Suppressor macrophage treated with lipopolysaccharide for 4 hours (primary cell): ENCODE results near the gene ALPP.
"Not testable (repeated sequence)": the region's sequence is repeated elsewhere in the genome, so short reads cannot be mapped to it uniquely, and the experiment has no call there.

Experiments used
- DNase-seq: peaks from one replicate; pipeline ENCODE4 v3.0.0-alpha.2; 2020

ALPP gene

GRCh38 chr2:232382331-232383225 lies 4.0 kb downstream of the ALPP start:
- no peak for DNase-seq

- no peak for DNase-seq
These were observed 5.9 kb downstream of the ALPP start for GRCh38 chr2:232384466-232384865.

DNA sequence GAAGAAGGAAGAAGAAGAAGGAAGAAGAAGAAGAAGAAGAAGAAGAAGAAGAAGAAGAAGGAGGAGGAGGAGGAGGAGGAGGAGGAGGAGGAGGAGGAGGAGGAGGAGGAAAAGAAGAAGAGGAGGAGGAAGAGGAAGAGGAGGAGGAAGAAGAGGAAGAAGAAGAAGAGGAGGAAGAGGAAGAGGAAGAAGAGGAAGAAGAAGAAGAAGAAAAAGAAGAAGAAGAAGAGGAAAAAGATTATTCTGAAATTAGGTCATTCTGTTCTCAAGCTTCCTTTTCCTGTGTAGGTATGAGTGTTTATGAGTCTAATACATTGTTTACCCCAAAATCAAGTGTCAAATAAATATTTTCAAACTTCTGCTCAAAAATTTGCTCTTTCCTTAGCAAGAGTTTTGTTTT lies 6.5 kb downstream of the ALPP start:
- DNase-seq, result not testable (repeated sequence)

DNA sequence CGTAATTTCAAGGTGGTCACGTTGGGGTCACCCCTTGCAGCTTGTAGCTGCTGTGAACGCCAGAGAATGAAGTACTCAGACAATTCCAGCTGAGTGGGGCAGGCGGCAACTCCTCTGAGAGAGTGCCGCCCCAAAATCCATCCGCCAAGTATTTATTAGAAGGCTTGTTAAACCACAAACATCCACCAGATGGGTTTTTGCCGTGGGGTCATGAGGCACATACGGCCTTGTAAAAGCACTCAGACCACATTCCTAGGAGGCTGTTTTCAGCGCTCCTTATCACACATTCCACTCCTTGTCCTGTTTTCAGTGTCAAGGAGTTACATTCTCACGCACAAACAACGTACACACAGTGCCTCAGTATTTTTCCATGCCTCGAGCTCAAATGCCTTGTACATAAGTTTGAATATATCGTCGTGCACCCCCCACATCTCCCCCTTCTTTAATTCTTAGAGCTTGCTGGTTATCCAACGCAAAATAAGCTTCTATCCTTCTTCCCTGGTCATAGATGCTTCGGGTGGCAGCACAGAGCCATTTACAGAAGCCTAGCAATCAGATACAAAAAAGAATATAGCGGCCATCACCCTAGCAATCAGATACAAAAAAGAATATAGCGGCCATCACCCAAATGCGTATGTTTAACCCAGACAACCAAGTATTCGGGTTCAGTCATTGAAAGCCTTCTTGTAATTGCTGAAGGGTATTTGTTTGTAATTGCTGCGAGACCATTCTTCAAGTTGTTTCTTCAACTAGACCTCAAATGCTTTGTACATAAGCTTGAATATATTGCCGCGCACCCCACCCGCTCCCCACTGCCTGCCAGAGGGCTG lies 7.3 kb downstream of the ALPP start:
- no peak for DNase-seq

DNA sequence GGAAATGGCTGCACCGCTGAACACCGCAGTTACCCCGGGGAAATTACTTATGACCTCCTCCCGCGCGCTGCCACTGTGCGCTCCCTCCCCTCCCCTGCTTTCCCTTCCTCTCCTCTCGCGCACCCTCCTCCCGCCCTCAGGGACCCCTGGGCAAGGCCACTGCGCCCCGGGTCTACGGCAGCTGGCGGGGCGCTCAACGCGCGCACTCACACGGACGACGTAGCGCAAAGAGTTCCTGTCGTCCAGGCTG lies 7.9 kb downstream of the ALPP start:
- DNase-seq, result no peak

- DNase-seq, result no peak
These were observed 8.3 kb downstream of the ALPP start for GRCh38 chr2:232386740-232387450.

DNA sequence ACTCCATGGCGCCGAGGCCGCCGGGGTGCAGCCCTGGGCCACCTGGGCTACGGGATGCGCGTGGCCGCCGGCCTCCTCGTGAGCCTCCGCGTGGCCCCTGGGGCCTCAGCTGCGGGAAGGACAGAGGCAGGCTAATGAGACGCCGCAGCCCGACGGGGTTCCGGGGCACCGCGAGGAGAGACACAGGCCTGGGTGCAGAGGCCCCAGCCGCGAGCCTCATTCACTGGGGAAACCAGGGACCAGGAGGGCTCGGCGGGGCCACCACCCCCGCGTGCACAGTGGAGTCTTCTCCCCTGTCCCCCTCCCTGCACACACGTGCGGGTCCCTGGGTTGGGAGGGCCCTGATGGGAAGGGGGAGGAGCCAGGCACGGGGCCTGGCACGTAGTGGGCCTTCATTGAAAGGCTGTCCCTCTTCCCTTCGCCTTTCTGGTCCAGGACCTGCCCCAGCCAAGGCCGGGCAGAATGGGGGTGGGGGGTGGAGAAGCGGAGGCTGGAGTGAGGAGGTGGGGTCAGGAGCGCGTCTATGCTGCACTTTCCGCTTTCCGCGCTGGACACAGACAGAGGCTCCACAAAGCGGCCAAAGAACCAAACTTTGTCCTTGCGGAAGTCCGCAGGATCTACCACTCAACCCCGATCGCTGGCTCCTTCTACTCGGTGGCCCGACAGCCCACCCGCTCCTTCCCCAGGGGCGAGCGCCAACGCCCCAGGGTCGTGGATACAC lies 9.1 kb downstream of the ALPP start:
- DNase-seq, result no peak

GRCh38 chr2:232388324-232388891 lies 9.9 kb downstream of the ALPP start:
- DNase-seq, result no peak

- no peak for DNase-seq
These were observed 10.8 kb downstream of the ALPP start for GRCh38 chr2:232389327-232389726.

DNA sequence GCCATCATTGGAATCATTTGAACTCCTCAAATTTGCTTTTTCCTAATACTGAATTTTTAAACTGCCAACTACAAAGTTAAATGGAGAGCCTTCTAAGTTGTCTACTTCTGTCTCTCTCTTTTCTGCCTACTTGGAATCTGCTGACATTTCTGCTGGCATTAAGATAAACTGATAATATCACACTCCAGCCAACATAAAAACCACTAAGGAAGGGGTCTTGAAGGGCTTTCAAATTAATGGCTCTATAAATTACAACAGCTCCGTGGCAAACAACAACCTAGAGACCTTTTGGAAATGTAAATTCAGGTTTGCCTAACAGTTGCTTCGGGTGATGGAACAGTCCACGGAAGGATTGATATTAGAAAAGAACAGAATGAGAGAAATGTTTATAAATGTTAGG lies 12.1 kb downstream of the ALPP start:
- no peak for DNase-seq

DNA sequence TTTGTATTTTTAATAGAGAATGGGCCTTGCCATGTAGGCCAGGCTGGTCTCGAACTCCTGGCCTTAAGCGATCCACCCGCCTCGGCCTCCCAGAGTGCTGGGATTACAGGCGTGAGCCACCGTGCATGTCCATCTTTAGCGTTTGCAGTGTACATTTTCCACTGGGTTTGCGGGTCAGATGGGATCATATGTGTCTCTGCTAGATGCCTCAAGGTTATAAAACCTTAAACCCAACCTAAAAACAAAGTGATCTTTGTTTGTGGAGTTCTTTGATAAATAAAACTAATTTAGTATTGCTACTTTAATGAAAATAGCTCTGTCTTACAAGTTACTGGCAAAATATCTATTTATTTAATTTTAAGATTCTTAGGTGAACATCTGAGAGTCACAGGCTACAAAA lies 15.0 kb downstream of the ALPP start:
- DNase-seq, result no peak

DNA sequence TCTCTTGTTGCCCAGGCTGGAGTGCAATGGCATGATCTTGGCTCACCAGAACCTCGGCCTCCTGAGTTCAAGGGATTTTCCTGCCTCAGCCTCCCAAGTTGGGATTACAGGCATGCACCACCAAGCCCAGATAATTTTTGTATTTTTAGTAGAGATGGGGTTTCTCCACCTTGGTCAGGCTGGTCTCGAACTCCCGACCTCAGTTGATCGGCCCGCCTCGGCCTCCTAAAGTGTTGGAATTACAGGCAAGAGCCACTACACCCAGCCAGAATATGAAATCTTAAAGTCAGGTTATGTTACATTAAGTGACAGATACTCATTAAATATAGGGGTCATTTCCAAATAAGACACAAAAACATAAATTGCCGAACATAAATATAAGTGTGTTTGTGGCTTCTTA lies 15.9 kb downstream of the ALPP start:
- not testable (repeated sequence) for DNase-seq

DNA sequence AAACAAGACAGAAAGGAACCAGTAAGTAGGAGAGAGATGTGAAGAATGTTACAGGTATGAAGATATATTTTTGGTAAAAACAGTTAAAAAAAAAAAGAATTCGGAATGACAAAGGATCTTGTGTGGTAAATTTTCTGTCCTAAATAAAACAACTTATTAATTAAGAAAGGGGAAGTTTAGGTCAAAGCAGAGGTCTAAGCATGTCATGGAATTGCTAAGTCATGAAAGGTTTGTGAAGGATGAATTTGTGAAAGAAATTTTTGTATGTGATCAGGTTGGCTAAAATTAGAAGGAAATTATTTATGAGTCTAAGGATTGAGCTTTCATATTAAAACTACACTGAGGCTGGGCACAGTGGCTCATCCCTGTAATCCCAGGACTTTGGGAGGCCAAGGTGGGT lies 17.0 kb downstream of the ALPP start:
- DNase-seq, result no peak

GRCh38 chr2:232396683-232397082 lies 18.1 kb downstream of the ALPP start:
- no peak for DNase-seq

GRCh38 chr2:232398293-232399034 lies 19.9 kb downstream of the ALPP start:
- no peak for DNase-seq

DNA sequence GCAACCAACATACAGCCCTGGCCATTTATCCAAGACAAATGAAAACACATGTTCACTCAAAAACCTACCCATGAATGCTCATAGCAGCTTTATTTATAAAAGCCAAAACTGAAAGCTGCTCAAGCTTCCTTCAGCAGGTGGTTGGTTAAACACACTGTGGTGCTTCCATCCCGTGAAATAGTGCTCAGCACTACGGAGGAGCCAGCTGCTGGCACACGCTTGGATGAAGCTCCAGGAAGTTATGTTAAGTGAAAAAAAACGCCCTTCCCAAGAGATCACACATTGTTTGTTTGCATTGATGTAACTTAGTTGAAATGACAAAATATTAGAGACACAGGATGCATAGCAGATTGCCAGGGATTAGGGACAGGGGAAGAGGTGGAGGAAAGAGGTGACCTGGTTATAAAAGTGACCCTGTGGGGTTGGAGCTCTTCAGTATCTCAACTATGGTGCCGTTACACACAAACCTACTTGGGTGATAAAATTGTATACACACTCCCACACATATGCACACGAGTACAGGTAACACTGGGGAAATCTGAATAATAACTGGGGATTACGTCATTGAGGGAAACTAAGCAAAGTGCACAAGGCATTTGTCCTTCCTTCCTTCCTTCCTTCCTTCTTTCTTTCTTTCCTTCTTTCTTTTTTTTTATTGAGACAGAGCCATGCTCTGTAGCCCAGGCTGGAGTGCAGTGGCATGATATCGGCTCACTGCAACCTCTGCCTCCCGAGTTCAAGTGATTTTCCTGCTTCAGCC lies 21.9 kb downstream of the ALPP start:
- DNase-seq, result no peak

GRCh38 chr2:232402518-232402917 lies 24.0 kb downstream of the ALPP start:
- no peak for DNase-seq

DNA sequence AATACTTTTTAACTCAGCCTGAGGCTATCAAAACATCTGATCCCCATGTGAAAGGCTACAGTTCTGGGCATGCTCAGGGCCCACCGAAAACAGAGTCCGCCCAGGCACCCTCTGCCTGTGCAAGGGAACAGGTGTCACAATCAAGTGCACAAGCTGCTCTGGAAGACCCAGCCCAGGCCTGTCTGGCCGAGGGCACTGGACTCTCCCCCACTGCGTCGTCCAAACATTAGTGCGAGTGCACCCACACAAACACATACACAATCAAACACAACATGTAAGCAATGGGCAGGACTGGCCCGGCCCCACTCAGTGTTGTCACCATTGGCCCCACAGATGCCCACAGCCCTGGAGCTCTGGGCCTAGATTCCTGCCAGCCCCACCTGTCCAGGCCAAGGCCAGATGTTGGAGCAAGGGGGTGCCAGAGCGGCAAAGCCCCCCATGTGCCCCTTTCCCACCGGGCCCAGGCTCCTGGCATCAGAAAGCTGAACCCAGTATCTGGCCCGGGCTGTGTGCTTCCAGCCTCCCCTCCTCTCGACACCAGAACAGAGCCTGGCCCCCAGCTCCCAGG lies 27.5 kb downstream of the ALPP start:
- DNase-seq, result no peak

- no peak for DNase-seq
These were observed 28.2 kb downstream of the ALPP start, which contains the start of gene ALPG for GRCh38 chr2:232406556-232407310. TSS of gene ALPG (plus strand) at chr2:232406844. CDS start at chr2:232406895, 51 bp downstream.
